Pancreas (tissue), 10 donors: ENCODE data around the gene TMEM135. TPM values are rescaled to one million over a fixed set of nuclear protein-coding genes. Genes with fewer than 3 reads are reported as not detected.
A peak's percentile ranks its signal among the peaks of the same experiment; 100 is the strongest.

Experiments
- ATAC-seq, 4 donors: fragments of 200-7000 bp; cut with Tn5 transposase; one replicate each; pipeline versions ENCODE4 v1.8.0 to v1.9.1; 2020; ENCODE audit warnings: mild to moderate bottlenecking in 4 of 4, moderate library complexity in 4 of 4
- DNase-seq, 6 donors: peaks; one replicate each; pipeline ENCODE4 v3.0.0-alpha.2; 2020
- FAIRE-seq: peaks from 2 replicates; lab custom pipeline; 2012; peaks lifted over from hg19 to GRCh38; lab: Jason Lieb, UNC
- H3K27ac ChIP-seq, 4 donors: fragments of 200-600 bp; sonication (generic); 1 replicate in 3 of 4; 2 replicates in 1 of 4; pipeline versions ENCODE4 v1.5.0 to v1.8.0; 2020
- H3K27me3 ChIP-seq, 4 donors: fragments of 200-600 bp; one replicate each; pipeline ENCODE4 v1.8.0; 2021
- H3K36me3 ChIP-seq, 3 donors: fragments of 200-600 bp; sonication (generic) in 1 of 3; one replicate each; pipeline versions ENCODE4 v1.5.0 to v1.8.0; 2020 to 2021
- H3K4me1 ChIP-seq, 3 donors: fragments of 200-600 bp; one replicate each; pipeline ENCODE4 v1.8.0; 2021
- H3K4me3 ChIP-seq, 4 donors: fragments of 200-600 bp; sonication (generic) in 2 of 4; one replicate each; pipeline versions ENCODE4 v1.5.0 to v1.8.0; 2020 to 2021
- H3K9me3 ChIP-seq, 4 donors: fragments of 200-600 bp; one replicate each; pipeline ENCODE4 v1.8.0; 2021
- CTCF ChIP-seq, 4 donors: fragments of 200-600 bp; sonication (generic) in 3 of 4; IDR thresholded peaks; one replicate each; pipeline versions ENCODE4 v1.5.0 to v1.8.0; 2021; ENCODE audit warnings: antibody characterized with exemption in 4 of 4
- WGBS, 2 donors: extraction: QIAGEN DNeasy Blood & Tissue Kit; methylation state at CpG; one replicate each; pipeline ENCODE4 v1.1.7; 2013; 5-methylcytosine and 5-hydroxymethylcytosine counted together
- intact Hi-C, 3 donors: fragments of 100-400 bp; cut with DNase I; formaldehyde crosslinking; loops; one replicate each; pipeline versions ENCODE4 v1.11.1 to v1.14.2; 2022
- polyA plus RNA-seq, 2 donors: library from polyadenylated mRNA; stranded (reverse); fragments of 200-250 nt; gene quantifications; one replicate each; pipeline ENCODE4 v1.2.3, GENCODE V29; 2013
- total RNA-seq, 6 donors: library from RNA; stranded (reverse); fragmentation: NEBNext Ultra II Directional in 4 of 6; extraction: Animal tissue kit (Norgen Biotek cat#: 25700) in 4 of 6; gene quantifications; one replicate each; pipeline versions ENCODE4 v1.2.1 to v1.2.4, GENCODE V29; 2021 to 2023
- donor health status: healthy with polysubstance abuse.
- donor health status: DM: no; HTN: no; CAD: no; lungs with moderate emphysema.
- donor health status: DM: no; HTN: no; CAD: no.
- donor health status: control.
- donor health status: control.
- donor health status: Bipolar disorder and iron deficiency.
- donor health status: DM: yes; HTN: yes; CAD: no.
- donor health status: DM: no; HTN: no; CAD: no.
- donor health status: DM: no; HTN: no; CAD: no.
- donor health status: DM: yes; HTN: yes; CAD: no.

Gene TMEM135
- total and polyA plus RNA-seq, 8 donors = 2.6 to 10.1 (median 8.0) TPM

DNA sequence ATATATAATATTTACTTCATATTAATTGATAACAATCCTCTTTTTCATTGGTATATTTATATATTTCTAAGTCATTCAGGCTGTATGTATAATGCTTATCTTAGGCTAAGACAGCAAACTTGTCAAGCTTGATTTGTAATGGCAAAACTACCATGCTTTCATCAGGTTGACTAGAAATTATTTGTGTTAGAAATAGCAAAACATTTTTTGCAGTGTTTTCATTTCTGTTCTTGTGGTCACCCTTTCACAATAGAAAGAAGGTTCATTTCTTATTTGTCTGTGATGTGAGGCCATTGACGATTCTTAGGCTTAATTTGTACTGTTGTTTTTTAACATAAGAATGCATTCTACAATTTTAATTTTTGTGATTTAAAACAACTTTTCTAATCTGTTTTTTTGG lies 197.6 kb downstream of the TMEM135 start:
- no peak for ATAC-seq
- H3K36me3 ChIP-seq = no peaks in the 10 kb centered on the region
- DNase-seq = no peak
- TF ChIP-seq CTCF (IDR thresholded peaks at IDR 0.05) = no peak
- intact Hi-C loops = no loop called here
- no peak overlapping the region for H3K27ac ChIP-seq
- no peaks in the 10 kb centered on the region for H3K9me3 ChIP-seq
- no peak for FAIRE-seq
- WGBS, 2 donors = 82 to 92% methylated on average over 1 of the region's 1 CpG
- H3K27me3 ChIP-seq = no peaks in the 10 kb centered on the region
- H3K4me3 ChIP-seq = no peak overlapping the region
- no peaks in the 10 kb centered on the region for H3K4me1 ChIP-seq

- WGBS, 2 donors = 84 to 97% methylated on average over 2 of the region's 2 CpGs
- TF ChIP-seq CTCF (IDR thresholded peaks at IDR 0.05) = no peak
- ATAC-seq (no peak), FAIRE-seq (peak; percentile 5), DNase-seq (no peak)
- Histone ChIP-seq H3K4me3 (no peak overlapping the region), H3K27ac (no peak overlapping the region), H3K4me1 (no peaks in the 10 kb centered on the region), H3K36me3 (no peaks in the 10 kb centered on the region), H3K27me3 (no peaks in the 10 kb centered on the region), H3K9me3 (no peaks in the 10 kb centered on the region)
- intact Hi-C loops = no loop called here
Observed at GRCh38 chr11:87236368-87236767, 198.6 kb downstream of the TMEM135 start.

DNA sequence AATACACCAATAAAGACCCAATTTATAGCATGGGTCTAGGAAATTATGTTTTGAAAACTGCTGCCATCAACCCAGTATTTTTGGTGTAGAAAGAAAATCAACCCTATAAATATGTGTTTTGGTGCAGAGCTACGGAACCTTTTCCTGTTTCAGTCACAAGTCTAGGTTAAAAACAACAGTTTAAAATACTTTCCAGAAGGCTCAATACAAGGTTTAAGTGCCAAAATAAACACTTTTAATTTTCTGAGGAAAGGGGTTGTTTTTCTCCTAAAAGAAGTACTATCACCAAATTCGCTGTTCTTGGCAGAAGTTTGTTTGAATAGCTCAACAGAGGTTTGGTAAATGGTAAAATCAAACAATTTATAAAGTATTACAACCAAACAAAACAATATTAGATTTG lies 201.3 kb downstream of the TMEM135 start:
- intact Hi-C loops = no loop called here
- FAIRE-seq = no peak
- WGBS, 2 donors = 37 to 42% methylated on average over 2 of the region's 2 CpGs

GRCh38 chr11:87239531-87239930 lies 201.8 kb downstream of the TMEM135 start:
- FAIRE-seq (peak; percentile 17), DNase-seq (no peak), ATAC-seq (no peak)
- 60 to 73% methylated on average over 1 of the region's 1 CpG for WGBS, 2 donors
- Histone ChIP-seq H3K36me3 (no peaks in the 10 kb centered on the region), H3K27ac (no peak overlapping the region), H3K27me3 (no peaks in the 10 kb centered on the region), H3K4me3 (no peak overlapping the region), H3K4me1 (no peaks in the 10 kb centered on the region), H3K9me3 (no peaks in the 10 kb centered on the region)
- intact Hi-C loops = no loop called here
- no peak for TF ChIP-seq CTCF (IDR thresholded peaks at IDR 0.05)

More for the DNA sequence above, 201.3 kb downstream of the TMEM135 start:
- DNase-seq (no peak), ATAC-seq (no peak)
- no peaks in the 10 kb centered on the region for H3K4me1 ChIP-seq
- H3K27me3 ChIP-seq = no peaks in the 10 kb centered on the region
- no peak for TF ChIP-seq CTCF (IDR thresholded peaks at IDR 0.05)
- H3K27ac ChIP-seq = no peak overlapping the region
- H3K9me3 ChIP-seq = no peaks in the 10 kb centered on the region
- H3K4me3 ChIP-seq = no peak overlapping the region
- H3K36me3 ChIP-seq = no peaks in the 10 kb centered on the region

DNA sequence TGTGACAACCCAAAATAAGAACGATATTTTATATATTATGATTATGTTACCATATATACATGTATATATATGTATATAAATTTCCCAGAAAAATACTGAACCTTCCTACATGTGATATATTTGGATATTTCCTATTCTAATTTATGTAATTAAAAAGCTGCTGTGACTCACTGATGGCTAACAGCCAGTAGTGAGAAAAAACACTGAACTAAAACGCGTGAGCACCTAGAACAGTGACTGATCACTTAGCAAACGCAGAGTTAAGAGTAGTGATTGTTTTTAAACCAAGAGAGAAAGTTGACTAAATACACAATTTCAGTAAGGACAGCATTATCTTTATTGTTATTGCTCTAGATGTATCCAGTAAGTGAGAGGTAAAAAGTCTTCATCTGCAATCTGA lies 213.8 kb downstream of the TMEM135 start:
- no peak overlapping the region for H3K27ac ChIP-seq
- no peaks in the 10 kb centered on the region for H3K36me3 ChIP-seq
- intact Hi-C loops = no loop called here
- 81 to 88% methylated on average over 4 of the region's 4 CpGs for WGBS, 2 donors
- no peak for ATAC-seq
- H3K4me3 ChIP-seq = no peak overlapping the region
- FAIRE-seq = no peak
- no peaks in the 10 kb centered on the region for H3K27me3 ChIP-seq
- H3K9me3 ChIP-seq = no peaks in the 10 kb centered on the region
- TF ChIP-seq CTCF (IDR thresholded peaks at IDR 0.05) = no peak
- no peaks in the 10 kb centered on the region for H3K4me1 ChIP-seq
- DNase-seq = no peak
